IMR-90 (cell line): ENCODE measurements around the gene DLX1. TPM values are rescaled to one million over a fixed set of nuclear protein-coding genes. Genes with fewer than 3 reads are reported as not detected.

ENCODE experiments used
- ATAC-seq: fragments of 200-7000 bp; cut with Tn5 transposase; 2 replicates; pipeline ENCODE4 v1.9.1; 2020; ENCODE audit warnings: low read depth, mild to moderate bottlenecking, moderate library complexity
- BruUV-seq: library from RNA; stranded (reverse); fragments of 400-500 nt; replicated peaks from 2 replicates; lab custom pipeline; 2021; lab: Mats Ljungman, UMichigan
- CTCF ChIA-PET: fragments of 300-600 bp; formaldehyde crosslinking; extraction: SDS; loops from one replicate; lab custom pipeline; 2021; ENCODE audit warnings: antibody characterized with exemption; lab: Yijun Ruan, JAX
- POLR2A ChIA-PET: fragments of 300-600 bp; sonication (Branson Sonifier 250); formaldehyde crosslinking; loops from one replicate; lab custom pipeline; 2022; ENCODE audit warnings: antibody characterized with exemption; ENCODE audit not compliant: unreplicated experiment; lab: Charles Lee
- DNase-seq: peaks from one replicate; pipeline ENCODE4 v3.0.0; 2013
- H2AFZ ChIP-seq: replicated peaks from 2 replicates; pipeline ENCODE3; 2013; ENCODE audit warnings: low read length, mild to moderate bottlenecking; ENCODE audit not compliant: poor library complexity
- H2AK5ac ChIP-seq: 2 replicates; pipeline ENCODE4 v1.6.1; 2013; ENCODE audit warnings: low read depth, low read length, inconsistent platforms
- H2AK9ac ChIP-seq: replicated peaks from 2 replicates; pipeline ENCODE3; 2013; ENCODE audit warnings: mild to moderate bottlenecking, low read depth, low read length, moderate library complexity; ENCODE audit not compliant: poor library complexity
- H2BK120ac ChIP-seq: 2 replicates; pipeline ENCODE4 v1.6.1; 2013; ENCODE audit warnings: low read depth, low read length, inconsistent platforms
- H2BK15ac ChIP-seq: 3 replicates; pipeline ENCODE4 v1.6.1; 2013; ENCODE audit warnings: low read depth, low read length, inconsistent platforms
- H2BK20ac ChIP-seq: 2 replicates; pipeline ENCODE4 v1.6.1; 2013; ENCODE audit warnings: low read depth, mild to moderate bottlenecking, inconsistent platforms, low read length, moderate library complexity
- H2BK5ac ChIP-seq: 2 replicates; pipeline ENCODE4 v1.6.1; 2013; ENCODE audit warnings: mild to moderate bottlenecking, low read depth, low read length, inconsistent platforms; ENCODE audit not compliant: poor library complexity, severe bottlenecking
- H3K14ac ChIP-seq: replicated peaks from 2 replicates; pipeline ENCODE4 v1.6.1; 2013; ENCODE audit warnings: low read depth, low read length, inconsistent platforms
- H3K18ac ChIP-seq: 2 replicates; pipeline ENCODE4 v1.6.1; 2013; ENCODE audit warnings: low read depth, low read length, control low read depth
- H3K23ac ChIP-seq: 2 replicates; pipeline ENCODE4 v1.6.1; 2013; ENCODE audit warnings: low read depth, low read length, inconsistent platforms
- H3K27ac ChIP-seq: 2 replicates; pipeline ENCODE4 v1.5.1; 2013; ENCODE audit warnings: mild to moderate bottlenecking, control low read depth, low read length; ENCODE audit not compliant: insufficient read depth
- H3K27me3 ChIP-seq: 2 replicates; pipeline ENCODE4 v1.6.1; 2013; ENCODE audit warnings: low read length; ENCODE audit not compliant: control insufficient read depth, insufficient read depth
- H3K36me3 ChIP-seq: 2 replicates; pipeline ENCODE4 v1.6.1; 2013; ENCODE audit warnings: low read length, mixed read lengths; ENCODE audit not compliant: control insufficient read depth, insufficient read depth
- H3K4ac ChIP-seq: 2 replicates; pipeline ENCODE4 v1.6.1; 2013; ENCODE audit warnings: low read depth, low read length, inconsistent platforms
- H3K4me1 ChIP-seq: 2 replicates; pipeline ENCODE4 v1.6.1; 2013; ENCODE audit warnings: low read length, mixed read lengths; ENCODE audit not compliant: control insufficient read depth, insufficient read depth
- H3K4me2 ChIP-seq: 2 replicates; pipeline ENCODE4 v1.6.1; 2013; ENCODE audit warnings: low read depth, mild to moderate bottlenecking, control low read depth, low read length, moderate library complexity
- H3K4me3 ChIP-seq: 2 replicates; pipeline ENCODE4 v1.5.1; 2013; ENCODE audit warnings: low read depth, mild to moderate bottlenecking, control low read depth, low read length, moderate library complexity; ENCODE audit not compliant: insufficient read depth
- H3K56ac ChIP-seq: 2 replicates; pipeline ENCODE4 v1.6.1; 2013; ENCODE audit warnings: low read length, inconsistent platforms; ENCODE audit not compliant: insufficient read depth; ENCODE audit errors: extremely low read depth
- H3K79me1 ChIP-seq, 2 experiments: 2 replicates each; pipeline ENCODE4 v1.6.1; 2013; ENCODE audit warnings: low read length in 2 of 2, inconsistent platforms in 1 of 2, low read depth in 1 of 2
- H3K9ac ChIP-seq: 2 replicates; pipeline ENCODE4 v1.6.1; 2013; ENCODE audit warnings: low read depth, low read length, control low read depth
- H3K9me1 ChIP-seq: 2 replicates; pipeline ENCODE4 v1.6.1; 2013; ENCODE audit warnings: low read length, inconsistent platforms; ENCODE audit not compliant: insufficient read depth
- H3K9me3 ChIP-seq: 2 replicates; pipeline ENCODE4 v1.6.1; 2013; ENCODE audit warnings: low read length; ENCODE audit not compliant: control insufficient read depth, insufficient read depth
- H4K20me1 ChIP-seq: 2 replicates; pipeline ENCODE4 v1.6.1; 2013; ENCODE audit warnings: low read length, inconsistent platforms; ENCODE audit not compliant: insufficient read depth
- H4K5ac ChIP-seq: 2 replicates; pipeline ENCODE4 v1.6.1; 2013; ENCODE audit warnings: mild to moderate bottlenecking, low read depth, low read length, control low read depth
- H4K8ac ChIP-seq, 2 experiments: 2 replicates each; pipeline ENCODE4 v1.6.1; 2013; ENCODE audit warnings: low read depth in 2 of 2, low read length in 2 of 2, control low read depth in 1 of 2, inconsistent platforms in 1 of 2
- H4K91ac ChIP-seq: 2 replicates; pipeline ENCODE4 v1.6.1; 2013; ENCODE audit warnings: low read depth, low read length, inconsistent platforms; ENCODE audit not compliant: insufficient read depth
- CEBPB ChIP-seq: IDR thresholded peaks from 2 replicates; pipeline ENCODE4 v1.6.1; 2012; ENCODE audit warnings: low read depth, low read length, improper control_type of control experiment
- CHD1 ChIP-seq: IDR thresholded peaks from 2 replicates; pipeline ENCODE4 v1.6.1; 2012; ENCODE audit warnings: low read depth, low read length, improper control_type of control experiment
- MXI1 ChIP-seq: IDR thresholded peaks from 2 replicates; pipeline ENCODE4 v1.6.1; 2012; ENCODE audit warnings: low read depth, mild to moderate bottlenecking, low read length, moderate library complexity, borderline replicate concordance
- WGBS, 2 experiments: methylation state at CpG; one replicate each; pipeline versions ENCODE4 v1.1.5 to v1.1.7; 2013; ENCODE audit warnings: missing lambda C conversion rate in 2 of 2; ENCODE audit not compliant: insufficient read length in 1 of 2; ENCODE audit errors: extremely low coverage in 2 of 2; 5-methylcytosine and 5-hydroxymethylcytosine counted together
- dilution Hi-C: fragments of 300-500 bp; cut with HindIII; formaldehyde crosslinking; loops from one replicate; pipeline ENCODE4 v1.14.3; 2018; ENCODE audit warnings: low sequenced_read_pairs; ENCODE audit not compliant: unreplicated experiment
- in situ Hi-C: fragments of 300-500 bp; cut with MboI; formaldehyde crosslinking; loops from 3 replicates; pipeline ENCODE4 v1.14.3; 2019; ENCODE audit warnings: low sequenced_read_pairs, inconsistent platforms, mixed read lengths
- intact Hi-C: fragments of 100-400 bp; cut with micrococcal nuclease; formaldehyde crosslinking; loops from 2 replicates; pipeline ENCODE4 v1.10.0; 2022
- polyA plus RNA-seq, 3 experiments: library from polyadenylated mRNA; depleted of rRNA; stranded (reverse); fragments of >200 nt; gene quantifications; 2 replicates each; pipeline ENCODE4 v1.2.3, GENCODE V29; 2012; ENCODE audit warnings: low replicate concordance in 1 of 3
- total RNA-seq: library from RNA; depleted of rRNA; stranded (reverse); fragments of >200 nt; gene quantifications from 2 replicates; pipeline ENCODE4 v1.2.3, GENCODE V29; 2012

DLX1 gene
- total and polyA plus RNA-seq, 2 of the 4 experiments (the other 2 are of a cell fraction), result 0.36 to 2.2 TPM

DNA sequence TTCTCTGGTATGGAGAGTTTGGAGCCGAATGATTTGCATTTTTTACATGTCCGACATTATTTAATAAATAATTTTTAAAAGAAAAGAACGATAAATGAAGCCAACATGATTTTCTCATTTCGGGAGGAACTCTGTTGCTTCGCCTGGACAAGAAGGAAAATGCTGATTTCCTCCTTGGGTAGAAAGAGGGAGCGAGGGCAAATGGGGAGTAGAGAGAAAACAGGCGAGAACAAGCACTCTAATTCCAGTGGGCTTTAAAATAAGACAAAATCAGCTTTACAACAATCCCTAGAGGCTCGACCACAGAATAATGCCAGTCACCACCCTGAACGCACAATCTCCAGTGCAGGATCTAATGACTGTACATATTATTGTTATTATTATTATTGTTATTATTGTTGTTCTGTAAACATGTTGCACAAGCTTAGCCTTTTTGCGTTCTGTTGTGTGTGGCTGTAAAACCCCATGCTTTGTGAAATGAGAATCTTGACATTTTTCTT is 3.7 kb downstream of the DLX1 start:
- Histone ChIP-seq H3K9ac (no peak overlapping the region), H3K4ac (no peak overlapping the region), H3K4me1 (no peaks in the 10 kb centered on the region; the same call in 1 of the 2 replicates), H3K36me3 (no peaks in the 10 kb centered on the region), H3K14ac (no peak overlapping the region), H2AFZ (no peak overlapping the region), H3K18ac (no peak overlapping the region), H3K56ac (no peak overlapping the region), H3K23ac (no peak overlapping the region), H3K9me3 (peaks cover 5% of the 10 kb centered on the region; the same call in 1 of the 2 replicates), H3K4me2 (no peak overlapping the region), H2BK5ac (no peak overlapping the region), H3K9me1 (no peaks in the 10 kb centered on the region), H3K4me3 (no peak overlapping the region), H4K8ac (no peak overlapping the region), H3K27ac (no peak overlapping the region), H3K27me3 (peaks cover 82% of the 10 kb centered on the region), H2BK120ac (no peak overlapping the region), H2BK20ac (no peak overlapping the region), H4K20me1 (peaks cover 8% of the 10 kb centered on the region; the same call in 1 of the 2 replicates), H4K5ac (no peak overlapping the region), H2AK9ac (no peak overlapping the region), H3K79me1 (no peaks in the 10 kb centered on the region), H4K91ac (no peak overlapping the region), H2AK5ac (no peak overlapping the region), H2BK15ac (no peak overlapping the region)
- ChIA-PET CTCF (no interaction called here), POLR2A (no interaction called here)
- DNase-seq (no peak), ATAC-seq (no peak)
- 20% methylated on average over 1 of the region's 10 CpGs; no CpG with 5 or more reads in 1 of the 2 experiments for WGBS, 2 experiments
- TF ChIP-seq CHD1 (no peak), CEBPB (no peak), MXI1 (no peak)
- in situ Hi-C loops (no loop called here), dilution Hi-C loops (no loop called here), intact Hi-C loops (loop anchor here (5.0 kb wide), 1 partner anchor 92 kb away; the partner anchor contains the start of gene METAP1D)
- BruUV-seq, result no TSS peak
